Esophagus muscularis mucosa (tissue), 4 donors: ENCODE results near the gene DSTYK.

Source experiments
- EP300 ChIP-seq: sonication (generic); formaldehyde crosslinking; IDR thresholded peaks from one replicate; pipeline ENCODE4 v1.6.1; 2017; ENCODE audit warnings: antibody characterized with exemption
- POLR2A ChIP-seq: fragments of 450-650 bp; IDR thresholded peaks from one replicate; pipeline ENCODE4 v1.6.1; 2017; ENCODE audit warnings: antibody characterized with exemption, moderate library complexity, mild to moderate bottlenecking, low read depth
- TF ChIP-seq, protein P1 (sequence below), 3 experiments: fragments of 200-600 bp in 2 of 3; fragments of 450-650 bp in 1 of 3; sonication (generic) in 2 of 3; IDR thresholded peaks; one replicate each; pipeline ENCODE4 v1.5.1; 2017 to 2019; ENCODE audit warnings: antibody characterized with exemption in 3 of 3, mild to moderate bottlenecking in 2 of 3, moderate library complexity in 1 of 3

DNA sequence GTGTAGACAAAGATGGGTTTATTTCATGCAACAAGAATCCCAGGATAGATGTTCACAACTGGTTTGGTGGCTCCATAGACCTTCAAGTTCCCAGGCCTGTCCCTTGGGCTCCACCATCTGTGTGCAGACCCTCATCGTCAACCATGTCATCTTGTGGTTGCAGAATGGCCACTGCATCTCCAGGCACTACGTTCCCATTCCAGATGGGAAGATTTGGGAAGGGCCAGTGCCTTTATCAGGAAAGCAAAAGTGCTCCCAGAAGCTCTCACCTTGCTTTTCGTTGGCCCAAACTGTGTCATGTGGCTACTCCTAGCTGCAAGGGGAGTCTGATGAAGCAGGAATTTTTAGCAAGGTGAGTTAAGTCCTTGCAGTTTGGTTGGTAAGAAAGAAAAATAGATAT, 29.1 kb upstream of the DSTYK start:
- TF ChIP-seq, protein P1, sequence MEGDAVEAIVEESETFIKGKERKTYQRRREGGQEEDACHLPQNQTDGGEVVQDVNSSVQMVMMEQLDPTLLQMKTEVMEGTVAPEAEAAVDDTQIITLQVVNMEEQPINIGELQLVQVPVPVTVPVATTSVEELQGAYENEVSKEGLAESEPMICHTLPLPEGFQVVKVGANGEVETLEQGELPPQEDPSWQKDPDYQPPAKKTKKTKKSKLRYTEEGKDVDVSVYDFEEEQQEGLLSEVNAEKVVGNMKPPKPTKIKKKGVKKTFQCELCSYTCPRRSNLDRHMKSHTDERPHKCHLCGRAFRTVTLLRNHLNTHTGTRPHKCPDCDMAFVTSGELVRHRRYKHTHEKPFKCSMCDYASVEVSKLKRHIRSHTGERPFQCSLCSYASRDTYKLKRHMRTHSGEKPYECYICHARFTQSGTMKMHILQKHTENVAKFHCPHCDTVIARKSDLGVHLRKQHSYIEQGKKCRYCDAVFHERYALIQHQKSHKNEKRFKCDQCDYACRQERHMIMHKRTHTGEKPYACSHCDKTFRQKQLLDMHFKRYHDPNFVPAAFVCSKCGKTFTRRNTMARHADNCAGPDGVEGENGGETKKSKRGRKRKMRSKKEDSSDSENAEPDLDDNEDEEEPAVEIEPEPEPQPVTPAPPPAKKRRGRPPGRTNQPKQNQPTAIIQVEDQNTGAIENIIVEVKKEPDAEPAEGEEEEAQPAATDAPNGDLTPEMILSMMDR (IDR thresholded peaks at IDR 0.05) = no peak
- TF ChIP-seq EP300 (no peak), POLR2A (no peak)
